Neuronal stem cell (in vitro differentiated cells): ENCODE measurements around the gene CRYBB3.
"Not testable (repeated sequence)": the region's sequence is repeated elsewhere in the genome, so short reads cannot be mapped to it uniquely, and the experiment has no call there.

Source experiments
- DNase-seq: peaks from one replicate; pipeline ENCODE4 v3.0.0-alpha.2; 2013; ENCODE audit warnings: low spot score
- H2AFZ ChIP-seq: one replicate; pipeline ENCODE4 v1.6.1; 2013; ENCODE audit warnings: mild to moderate bottlenecking, low read length, inconsistent platforms
- H2AK5ac ChIP-seq: 2 replicates; pipeline ENCODE4 v1.6.1; 2013; ENCODE audit warnings: low read depth, mild to moderate bottlenecking, inconsistent platforms, low read length, moderate library complexity, mixed read lengths
- H2BK120ac ChIP-seq: 2 replicates; pipeline ENCODE4 v1.6.1; 2013; ENCODE audit warnings: low read depth, mild to moderate bottlenecking, inconsistent platforms, low read length, moderate library complexity, mixed read lengths
- H2BK12ac ChIP-seq: one replicate; pipeline ENCODE4 v1.6.1; 2013; ENCODE audit warnings: low read length, inconsistent platforms
- H2BK15ac ChIP-seq: 2 replicates; pipeline ENCODE4 v1.6.1; 2013; ENCODE audit warnings: mild to moderate bottlenecking, low read length, inconsistent platforms, mixed read lengths
- H2BK5ac ChIP-seq: one replicate; pipeline ENCODE4 v1.6.1; 2013; ENCODE audit warnings: inconsistent platforms, mild to moderate bottlenecking, low read length, moderate library complexity
- H3K14ac ChIP-seq: one replicate; pipeline ENCODE4 v1.6.1; 2013; ENCODE audit warnings: low read length, inconsistent platforms
- H3K18ac ChIP-seq: 2 replicates; pipeline ENCODE4 v1.6.1; 2013; ENCODE audit warnings: low read length, inconsistent platforms
- H3K23ac ChIP-seq: 2 replicates; pipeline ENCODE4 v1.6.1; 2013; ENCODE audit warnings: low read depth, mild to moderate bottlenecking, mixed read lengths, low read length, inconsistent platforms; ENCODE audit not compliant: poor library complexity
- H3K27ac ChIP-seq: replicated peaks from 3 replicates; pipeline ENCODE4 v1.5.1; 2013; ENCODE audit warnings: low read length, inconsistent platforms
- H3K27me3 ChIP-seq, 3 experiments: 2 replicates each; pipeline ENCODE4 v1.6.1; 2013; ENCODE audit warnings: low read length in 3 of 3, mild to moderate bottlenecking in 2 of 3, inconsistent platforms in 1 of 3, low read depth in 1 of 3, mixed read lengths in 1 of 3, moderate library complexity in 1 of 3; ENCODE audit not compliant: control insufficient read depth in 3 of 3, insufficient read depth in 3 of 3
- H3K36me3 ChIP-seq, 2 donors: replicated peaks in 1 of 2; 2 replicates each; pipeline ENCODE4 v1.6.1; 2013; ENCODE audit warnings: low read length in 2 of 2; ENCODE audit not compliant: control insufficient read depth in 2 of 2, insufficient read depth in 2 of 2
- H3K4ac ChIP-seq: 2 replicates; pipeline ENCODE4 v1.6.1; 2013; ENCODE audit warnings: inconsistent platforms, mild to moderate bottlenecking, low read length, moderate library complexity
- H3K4me1 ChIP-seq, 2 donors: 1 replicate in 1 of 2; 2 replicates in 1 of 2; pipeline ENCODE4 v1.6.1; 2013; ENCODE audit warnings: low read length in 2 of 2, low read depth in 1 of 2; ENCODE audit not compliant: control insufficient read depth in 2 of 2, insufficient read depth in 1 of 2
- H3K4me2 ChIP-seq: one replicate; pipeline ENCODE4 v1.6.1; 2013; ENCODE audit warnings: mild to moderate bottlenecking, low read length, inconsistent platforms; ENCODE audit not compliant: insufficient read depth, poor library complexity, severe bottlenecking
- H3K4me3 ChIP-seq, 2 donors: 2 replicates each; pipeline ENCODE4 v1.5.1; 2013; ENCODE audit warnings: low read length in 2 of 2, mild to moderate bottlenecking in 2 of 2, inconsistent platforms in 1 of 2, moderate library complexity in 1 of 2
- H3K79me1 ChIP-seq: one replicate; pipeline ENCODE4 v1.6.1; 2013; ENCODE audit warnings: low read depth, mild to moderate bottlenecking, inconsistent platforms, low read length, moderate library complexity
- H3K9ac ChIP-seq: one replicate; pipeline ENCODE4 v1.6.1; 2013; ENCODE audit warnings: mild to moderate bottlenecking, low read depth, low read length, inconsistent platforms; ENCODE audit not compliant: poor library complexity
- H3K9me3 ChIP-seq, 2 donors: replicated peaks in 1 of 2; 2 replicates each; pipeline versions ENCODE3 to v1.6.1; 2013; ENCODE audit warnings: low read length in 2 of 2, mild to moderate bottlenecking in 2 of 2, inconsistent platforms in 1 of 2, low read depth in 1 of 2, mixed read lengths in 1 of 2, moderate library complexity in 1 of 2; ENCODE audit not compliant: control insufficient read depth in 2 of 2, insufficient read depth in 1 of 2
- H4K8ac ChIP-seq: one replicate; pipeline ENCODE4 v1.6.1; 2013; ENCODE audit warnings: low read depth, mild to moderate bottlenecking, inconsistent platforms, low read length, moderate library complexity
- H4K91ac ChIP-seq: one replicate; pipeline ENCODE4 v1.6.1; 2013; ENCODE audit warnings: low read length, low read depth, mild to moderate bottlenecking, inconsistent platforms; ENCODE audit not compliant: poor library complexity
- WGBS, 2 donors: extraction: QIAGEN DNeasy Blood & Tissue Kit; methylation state at CpG; one replicate each; pipeline ENCODE4 v1.1.7; 2013; ENCODE audit warnings: missing lambda C conversion rate in 2 of 2, mixed read lengths in 1 of 2; ENCODE audit not compliant: insufficient read length in 2 of 2, insufficient replicate concordance in 1 of 2; ENCODE audit errors: extremely low coverage in 2 of 2; 5-methylcytosine and 5-hydroxymethylcytosine counted together

Gene CRYBB3

GRCh38 chr22:25178869-25179631 is 20.6 kb upstream of the CRYBB3 start:
- not testable (repeated sequence) for H3K4me2 ChIP-seq, H3K79me1 ChIP-seq, H3K4ac ChIP-seq, H4K8ac ChIP-seq, H2BK5ac ChIP-seq, H3K27me3 ChIP-seq, H2BK12ac ChIP-seq, H3K18ac ChIP-seq, H4K91ac ChIP-seq, DNase-seq, H3K4me1 ChIP-seq, H2AFZ ChIP-seq, H3K14ac ChIP-seq, H3K9ac ChIP-seq, H3K9me3 ChIP-seq, H2AK5ac ChIP-seq, H2BK15ac ChIP-seq, H3K4me3 ChIP-seq, H3K23ac ChIP-seq, H2BK120ac ChIP-seq, H3K27ac ChIP-seq
- peaks cover 24 to 59% of the 10 kb centered on the region in 2 donors for H3K36me3 ChIP-seq
- no CpG with 5 or more reads among the region's 63 CpGs for WGBS, 2 donors

GRCh38 chr22:25182131-25183110 is 17.2 kb upstream of the CRYBB3 start:
- no peak overlapping the region for H3K23ac ChIP-seq
- no peak for DNase-seq
- H3K4me2 ChIP-seq, result no peak overlapping the region
- H3K9ac ChIP-seq, result no peak overlapping the region
- H2AFZ ChIP-seq, result no peak overlapping the region
- peaks cover 19 to 45% of the 10 kb centered on the region in 2 donors for H3K36me3 ChIP-seq
- H2BK15ac ChIP-seq, result no peak overlapping the region
- no peak overlapping the region for H2BK5ac ChIP-seq
- no peaks in the 10 kb centered on the region for H3K27me3 ChIP-seq
- no peak overlapping the region for H3K4me3 ChIP-seq
- H2BK12ac ChIP-seq, result no peak overlapping the region
- H3K9me3 ChIP-seq, result peaks cover 2 to 8% of the 10 kb centered on the region in 2 donors
- no peak overlapping the region for H4K91ac ChIP-seq
- no peak overlapping the region for H3K14ac ChIP-seq
- no peak overlapping the region for H2BK120ac ChIP-seq
- no peak overlapping the region for H3K27ac ChIP-seq
- no peak overlapping the region for H2AK5ac ChIP-seq
- no peaks in the 10 kb centered on the region for H3K79me1 ChIP-seq
- H3K4ac ChIP-seq, result no peak overlapping the region
- no peak overlapping the region for H3K18ac ChIP-seq
- H3K4me1 ChIP-seq, result peaks cover 0 to 3% of the 10 kb centered on the region in 2 donors
- WGBS, 2 donors, result 71% methylated on average over 1 of the region's 10 CpGs; no CpG with 5 or more reads in 1 of the 2 donors
- H4K8ac ChIP-seq, result no peak overlapping the region

DNA sequence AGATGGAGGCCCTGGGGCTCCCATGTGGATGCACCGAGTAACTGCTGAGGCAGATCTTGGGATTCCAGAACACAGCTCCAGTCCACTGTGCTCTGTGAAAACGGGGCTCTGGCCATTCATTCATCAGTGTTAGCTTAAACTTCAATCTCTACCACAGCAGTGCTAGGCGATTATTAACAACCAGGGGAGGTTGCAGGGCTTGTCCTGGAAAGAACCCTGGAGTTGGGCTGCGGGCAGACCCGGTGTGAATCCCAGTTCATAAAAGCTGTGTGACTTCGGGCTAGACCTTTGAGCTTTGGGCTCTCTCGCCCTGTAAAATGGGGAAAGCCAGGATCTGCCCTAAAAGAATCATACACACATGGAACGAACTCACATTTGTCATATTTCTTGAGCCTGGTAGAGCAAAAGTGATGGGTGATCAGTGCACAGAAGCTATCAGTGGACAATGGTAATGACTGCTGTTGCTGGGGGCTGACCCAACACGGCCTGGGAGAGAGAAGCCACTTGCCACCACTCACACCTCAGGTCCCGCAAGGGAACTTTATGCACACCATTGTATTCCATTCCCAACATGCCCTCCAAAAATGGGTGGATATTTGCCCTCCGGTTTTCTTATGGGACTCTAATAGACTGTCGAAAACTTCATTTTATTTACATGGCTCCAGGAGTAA is 15.6 kb upstream of the CRYBB3 start:
- no peaks in the 10 kb centered on the region for H3K79me1 ChIP-seq
- no peak overlapping the region for H3K9ac ChIP-seq
- no peak overlapping the region for H3K4me2 ChIP-seq
- no peak overlapping the region for H3K18ac ChIP-seq
- no peak overlapping the region for H3K14ac ChIP-seq
- H2BK120ac ChIP-seq, result no peak overlapping the region
- no peak overlapping the region for H2BK15ac ChIP-seq
- no peak overlapping the region for H2BK5ac ChIP-seq
- no peak overlapping the region for H3K4me3 ChIP-seq
- DNase-seq, result no peak
- no peak overlapping the region for H4K8ac ChIP-seq
- H3K27me3 ChIP-seq, result no peaks in the 10 kb centered on the region
- no peak overlapping the region for H3K27ac ChIP-seq
- no peak overlapping the region for H3K23ac ChIP-seq
- no peak overlapping the region for H2AFZ ChIP-seq
- no peak overlapping the region for H2AK5ac ChIP-seq
- H3K4me1 ChIP-seq, result peaks cover 0 to 3% of the 10 kb centered on the region in 2 donors
- WGBS, 2 donors, result no CpG with 5 or more reads among the region's 12 CpGs
- H2BK12ac ChIP-seq, result no peak overlapping the region
- peaks cover 2 to 8% of the 10 kb centered on the region in 2 donors for H3K9me3 ChIP-seq
- peaks cover 19 to 40% of the 10 kb centered on the region in 2 donors for H3K36me3 ChIP-seq
- H3K4ac ChIP-seq, result no peak overlapping the region
- H4K91ac ChIP-seq, result no peak overlapping the region
